Brain microvascular endothelial cell (primary cell): ENCODE data around the gene BAHD1.

Source experiments
- DNase-seq: peaks from one replicate; pipeline ENCODE4 v3.0.0-alpha.2; 2020
- H3K27ac ChIP-seq: fragments of 250-450 bp; sonication (Bioruptor Pico); 2 replicates; pipeline ENCODE4 v1.5.1; 2020; ENCODE audit warnings: mild to moderate bottlenecking, moderate library complexity
- H3K27me3 ChIP-seq: fragments of 250-450 bp; sonication (Bioruptor Pico); replicated peaks from 2 replicates; pipeline ENCODE4 v1.5.1; 2020; ENCODE audit warnings: mild to moderate bottlenecking
- H3K36me3 ChIP-seq: fragments of 250-450 bp; sonication (Bioruptor Pico); replicated peaks from 2 replicates; pipeline ENCODE4 v1.5.1; 2020; ENCODE audit warnings: mild to moderate bottlenecking
- H3K4me3 ChIP-seq: 2 replicates; pipeline ENCODE4 v1.5.1; 2011; ENCODE audit warnings: low read depth, mild to moderate bottlenecking, control low read depth, low read length, moderate library complexity
- CTCF ChIP-seq: IDR thresholded peaks from 2 replicates; pipeline ENCODE4 v1.5.1; 2011; ENCODE audit warnings: low read depth, mild to moderate bottlenecking, moderate library complexity, low read length, control low read depth, inconsistent platforms; ENCODE audit errors: missing control alignments
- in situ Hi-C: cut with HindIII; loops from 2 replicates; pipeline ENCODE4 v1.10.0; 2017; ENCODE audit warnings: low sequenced_read_pairs, low pct_ligation_motif_present

Gene BAHD1

GRCh38 chr15:40469776-40470390 lies 29.1 kb downstream of the BAHD1 start:
- TF ChIP-seq CTCF = no peak
- in situ Hi-C loops = no loop called here
- peaks cover 10% of the 10 kb centered on the region for H3K36me3 ChIP-seq
- peak overlapping the region; percentile 56 for H3K4me3 ChIP-seq
- no peak for DNase-seq
- H3K27me3 ChIP-seq = no peaks in the 10 kb centered on the region
- no peak overlapping the region for H3K27ac ChIP-seq

DNA sequence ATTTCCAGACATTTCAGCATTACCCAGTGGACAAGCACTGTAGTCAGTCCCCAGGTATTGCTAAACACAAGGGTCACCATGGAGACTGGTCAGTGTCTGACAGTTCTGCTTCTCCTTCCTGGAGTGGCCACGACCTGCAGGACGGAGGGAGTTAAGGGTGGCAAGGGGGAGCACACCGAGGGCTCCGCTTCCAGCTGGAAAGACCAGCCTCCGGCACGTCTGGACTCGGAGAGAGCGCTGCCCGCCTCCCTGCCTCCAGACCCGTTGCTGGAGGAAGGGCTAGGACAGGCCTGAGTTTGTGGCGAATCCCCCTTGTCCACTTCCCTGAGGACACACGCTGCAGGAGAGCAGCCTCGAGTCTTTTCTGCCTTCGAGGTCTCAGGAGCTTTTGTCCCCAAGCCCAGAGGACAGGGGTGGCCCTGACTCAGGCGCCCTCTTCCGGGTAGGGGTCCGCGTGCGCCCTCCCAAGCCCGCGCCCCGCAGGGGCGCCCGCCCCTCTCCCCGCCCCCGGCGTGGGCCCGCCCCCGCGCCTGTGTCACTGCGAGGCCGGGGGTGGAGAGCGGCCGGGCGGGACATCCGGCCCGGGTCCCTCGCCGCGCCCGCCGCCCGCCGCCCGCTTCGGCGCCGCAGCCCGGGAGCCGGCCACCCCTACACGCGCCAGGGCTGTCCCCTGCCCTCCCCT lies 29.8 kb downstream of the BAHD1 start, which contains the start of gene CHST14:
Gene CHST14 (plus strand): TSS at position 562 of the 682 bp plus-strand sequence. CDS start 230 bp downstream, outside the sequence.
- in situ Hi-C loops = no loop called here
- TF ChIP-seq CTCF = no peak
- peak; percentile 7 for DNase-seq
- H3K27ac ChIP-seq = peak within 1 kb of the TSS; percentile 41
- H3K36me3 ChIP-seq = peaks cover 4% of the 10 kb centered on the region
- H3K4me3 ChIP-seq = peak within 1 kb of the TSS; percentile 70
- no peaks in the 10 kb centered on the region for H3K27me3 ChIP-seq

DNA sequence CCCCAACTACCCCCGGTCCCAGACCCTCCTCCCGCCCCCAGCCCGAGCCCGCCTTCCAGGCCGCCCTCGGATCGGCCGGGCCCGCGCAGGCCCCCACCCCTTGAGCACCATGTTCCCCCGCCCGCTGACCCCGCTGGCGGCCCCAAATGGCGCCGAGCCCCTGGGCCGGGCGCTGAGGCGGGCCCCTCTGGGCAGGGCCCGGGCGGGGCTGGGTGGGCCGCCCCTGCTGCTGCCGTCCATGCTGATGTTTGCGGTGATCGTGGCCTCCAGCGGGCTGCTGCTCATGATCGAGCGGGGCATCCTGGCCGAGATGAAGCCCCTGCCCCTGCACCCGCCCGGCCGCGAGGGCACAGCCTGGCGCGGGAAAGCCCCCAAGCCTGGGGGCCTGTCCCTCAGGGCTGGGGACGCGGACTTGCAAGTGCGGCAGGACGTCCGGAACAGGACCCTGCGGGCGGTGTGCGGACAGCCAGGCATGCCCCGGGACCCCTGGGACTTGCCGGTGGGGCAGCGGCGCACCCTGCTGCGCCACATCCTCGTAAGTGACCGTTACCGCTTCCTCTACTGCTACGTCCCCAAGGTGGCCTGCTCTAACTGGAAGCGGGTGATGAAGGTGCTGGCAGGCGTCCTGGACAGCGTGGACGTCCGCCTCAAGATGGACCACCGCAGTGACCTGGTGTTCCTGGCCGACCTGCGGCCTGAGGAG lies 30.5 kb downstream of the BAHD1 start:
- H3K4me3 ChIP-seq = peak overlapping the region; percentile 70
- DNase-seq = no peak
- no peaks in the 10 kb centered on the region for H3K36me3 ChIP-seq
- no peak for TF ChIP-seq CTCF
- in situ Hi-C loops = no loop called here
- H3K27me3 ChIP-seq = no peaks in the 10 kb centered on the region
- no peak overlapping the region for H3K27ac ChIP-seq

DNA sequence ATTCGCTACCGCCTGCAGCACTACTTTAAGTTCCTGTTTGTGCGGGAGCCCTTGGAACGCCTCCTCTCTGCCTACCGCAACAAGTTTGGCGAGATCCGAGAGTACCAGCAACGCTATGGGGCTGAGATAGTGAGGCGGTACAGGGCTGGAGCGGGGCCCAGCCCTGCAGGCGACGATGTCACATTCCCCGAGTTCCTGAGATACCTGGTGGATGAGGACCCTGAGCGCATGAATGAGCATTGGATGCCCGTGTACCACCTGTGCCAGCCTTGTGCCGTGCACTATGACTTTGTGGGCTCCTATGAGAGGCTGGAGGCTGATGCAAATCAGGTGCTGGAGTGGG lies 31.0 kb downstream of the BAHD1 start:
- DNase-seq = no peak
- H3K27ac ChIP-seq = no peak overlapping the region
- peak overlapping the region; percentile 70 for H3K4me3 ChIP-seq
- no peak for TF ChIP-seq CTCF
- in situ Hi-C loops = no loop called here
- no peaks in the 10 kb centered on the region for H3K36me3 ChIP-seq
- H3K27me3 ChIP-seq = no peaks in the 10 kb centered on the region

DNA sequence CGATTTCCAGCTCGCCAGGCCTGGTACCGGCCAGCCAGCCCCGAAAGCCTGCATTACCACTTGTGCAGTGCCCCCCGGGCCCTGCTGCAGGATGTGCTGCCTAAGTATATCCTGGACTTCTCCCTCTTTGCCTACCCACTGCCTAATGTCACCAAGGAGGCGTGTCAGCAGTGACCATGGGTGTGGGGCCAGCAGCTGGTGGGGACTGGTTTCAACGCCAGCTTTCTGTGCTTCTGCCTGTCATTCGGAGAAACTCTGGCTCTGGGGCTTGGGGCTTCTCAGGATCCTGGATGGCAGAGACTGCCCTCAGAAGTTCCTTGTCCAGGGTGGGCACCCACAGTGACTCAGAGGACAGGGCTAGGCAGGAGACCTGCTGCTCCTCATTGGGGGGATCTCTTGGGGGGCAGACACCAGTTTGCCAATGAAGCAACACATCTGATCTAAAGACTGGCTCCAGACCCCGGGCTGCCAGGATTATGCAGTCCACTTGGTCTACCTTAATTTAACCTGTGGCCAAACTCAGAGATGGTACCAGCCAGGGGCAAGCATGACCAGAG lies 31.5 kb downstream of the BAHD1 start:
- no peak for DNase-seq
- H3K36me3 ChIP-seq = no peaks in the 10 kb centered on the region
- in situ Hi-C loops = no loop called here
- peak overlapping the region; percentile 70 for H3K4me3 ChIP-seq
- no peak overlapping the region for H3K27ac ChIP-seq
- TF ChIP-seq CTCF = no peak
- no peaks in the 10 kb centered on the region for H3K27me3 ChIP-seq
